Astrocyte of the spinal cord (primary cell): Measurements from ENCODE around the gene TEX44.

ENCODE experiments used
- DNase-seq: peaks from one replicate; pipeline ENCODE4 v3.0.0; 2011; ENCODE audit warnings: low read depth, low spot score
- H3K4me3 ChIP-seq: 2 replicates; pipeline ENCODE4 v1.5.1; 2011; ENCODE audit warnings: low read depth, mild to moderate bottlenecking, low read length, moderate library complexity
- CTCF ChIP-seq: IDR thresholded peaks from 2 replicates; pipeline ENCODE4 v1.5.1; 2012; ENCODE audit warnings: low read depth, mild to moderate bottlenecking, low read length, inconsistent platforms
- in situ Hi-C: cut with HindIII; loops from 2 replicates; pipeline ENCODE4 v1.10.0; 2017; ENCODE audit warnings: low sequenced_read_pairs

TEX44 gene

GRCh38 chr2:231634412-231634811 lies 41.7 kb downstream of the TEX44 start:
- DNase-seq, result no peak
- no peak overlapping the region for H3K4me3 ChIP-seq
- no peak for TF ChIP-seq CTCF
- in situ Hi-C loops, result no loop called here

- no peak for TF ChIP-seq CTCF
- in situ Hi-C loops, result no loop called here
- DNase-seq, result no peak
- no peak overlapping the region for H3K4me3 ChIP-seq
These were observed 42.5 kb downstream of the TEX44 start for GRCh38 chr2:231634951-231635875.

- no peak for TF ChIP-seq CTCF
- no peak overlapping the region for H3K4me3 ChIP-seq
- DNase-seq, result no peak
- in situ Hi-C loops, result no loop called here
These were observed 47.6 kb downstream of the TEX44 start for GRCh38 chr2:231640241-231640640.

GRCh38 chr2:231640641-231641111 lies 48.0 kb downstream of the TEX44 start:
- no peak for TF ChIP-seq CTCF
- H3K4me3 ChIP-seq, result no peak overlapping the region
- DNase-seq, result peak; percentile 32
- in situ Hi-C loops, result no loop called here

GRCh38 chr2:231642631-231643494 lies 50.2 kb downstream of the TEX44 start:
- DNase-seq, result peak; percentile 96
- TF ChIP-seq CTCF, result no peak
- in situ Hi-C loops, result no loop called here
- H3K4me3 ChIP-seq, result no peak overlapping the region

- in situ Hi-C loops, result no loop called here
- no peak for TF ChIP-seq CTCF
- no peak for DNase-seq
- H3K4me3 ChIP-seq, result no peak overlapping the region
These were observed 50.8 kb downstream of the TEX44 start for GRCh38 chr2:231643495-231643888.
